Activated CD4-positive, CD25-positive, alpha-beta regulatory T cell treated with anti-CD3 and anti-CD28 coated beads, Interleukin-2, amount 50 U/mL, for 72 hours (primary cell): ENCODE results near the gene MTFP1.
"Not testable (repeated sequence)": the region's sequence is repeated elsewhere in the genome, so short reads cannot be mapped to it uniquely, and the experiment has no call there.

Source experiments
- DNase-seq: peaks from one replicate; pipeline ENCODE4 v3.0.0; 2021

MTFP1 gene

DNA sequence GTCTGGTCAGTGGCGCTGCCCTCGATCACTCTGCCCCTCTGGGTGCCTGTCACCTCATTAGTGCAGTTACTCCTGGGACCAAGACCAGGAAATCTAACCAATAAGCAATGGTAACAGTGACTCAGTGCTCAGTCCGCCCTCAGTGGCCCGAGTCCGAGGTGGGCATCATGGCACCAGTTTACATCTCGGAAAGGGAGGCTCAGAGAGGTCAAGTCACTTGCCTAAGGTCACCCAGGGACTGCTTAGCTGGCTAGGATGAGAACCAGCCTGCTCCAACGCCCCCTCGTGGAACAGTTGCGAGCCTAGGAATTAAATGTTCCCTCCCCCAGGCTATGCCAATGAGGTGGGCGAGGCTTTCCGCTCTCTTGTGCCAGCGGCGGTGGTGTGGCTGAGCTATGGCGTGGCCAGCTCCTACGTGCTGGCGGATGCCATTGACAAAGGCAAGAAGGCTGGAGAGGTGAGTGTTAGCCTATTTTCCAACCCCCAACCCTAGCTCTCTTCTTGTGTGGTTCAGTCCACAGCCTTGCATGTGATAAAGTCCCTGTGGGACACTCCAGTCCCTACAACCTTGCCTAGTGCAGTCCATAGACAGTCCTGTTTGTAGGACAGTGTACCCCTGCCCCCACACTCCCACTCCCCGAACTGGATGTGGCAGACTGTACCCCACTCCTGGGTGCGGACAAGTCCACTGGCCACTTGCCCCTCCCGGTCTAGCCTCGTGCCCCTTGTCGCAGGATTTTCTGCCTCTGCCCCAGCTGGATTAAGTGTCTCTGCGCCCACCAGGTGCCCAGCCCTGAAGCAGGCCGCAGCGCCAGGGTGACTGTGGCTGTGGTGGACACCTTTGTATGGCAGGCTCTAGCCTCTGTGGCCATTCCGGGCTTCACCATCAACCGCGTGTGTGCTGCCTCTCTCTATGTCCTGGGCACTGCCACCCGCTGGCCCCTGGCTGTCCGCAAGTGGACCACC is 1.1 kb downstream of the MTFP1 start:
- peak; percentile 78 for DNase-seq

DNA sequence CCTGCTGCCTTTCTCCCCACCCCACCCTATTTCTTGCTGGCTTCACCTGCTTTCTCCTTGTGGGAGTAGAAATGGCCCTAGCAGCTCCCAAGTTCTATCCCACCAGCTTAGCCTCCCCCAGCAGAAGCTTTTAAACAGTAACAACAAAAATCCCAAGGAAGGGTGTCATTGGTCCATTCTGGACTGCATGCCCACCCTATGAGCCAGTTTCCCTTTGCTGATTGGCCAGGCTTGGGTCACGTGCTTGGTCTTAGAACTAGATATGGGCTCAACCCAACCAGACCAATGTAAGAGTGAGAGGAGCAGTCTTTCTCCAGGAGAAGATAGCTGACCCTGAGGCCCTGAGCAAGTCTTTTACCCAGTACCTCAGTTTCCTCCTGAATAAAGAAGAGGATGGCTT is 2.3 kb downstream of the MTFP1 start:
- no peak for DNase-seq

DNA sequence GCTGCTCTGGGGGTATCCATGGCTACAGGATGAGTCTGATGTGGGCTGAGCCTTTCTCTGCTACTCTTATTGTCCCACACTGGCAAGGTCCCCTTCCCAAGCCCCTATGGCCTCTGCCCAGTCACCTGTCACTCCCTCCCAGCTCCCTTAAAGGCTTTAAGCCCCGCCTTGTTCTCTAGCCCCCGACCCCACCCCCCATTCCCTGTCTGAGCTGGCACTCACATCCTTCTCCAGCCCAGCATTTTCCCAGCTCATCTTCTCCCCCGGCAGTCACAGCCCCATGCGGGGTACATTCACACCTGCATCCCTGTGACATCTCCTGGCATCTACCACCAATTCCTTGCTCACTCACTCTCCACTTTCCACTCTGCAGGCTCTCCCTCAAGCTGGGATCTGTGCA is 4.3 kb downstream of the MTFP1 start:
- DNase-seq: no peak

DNA sequence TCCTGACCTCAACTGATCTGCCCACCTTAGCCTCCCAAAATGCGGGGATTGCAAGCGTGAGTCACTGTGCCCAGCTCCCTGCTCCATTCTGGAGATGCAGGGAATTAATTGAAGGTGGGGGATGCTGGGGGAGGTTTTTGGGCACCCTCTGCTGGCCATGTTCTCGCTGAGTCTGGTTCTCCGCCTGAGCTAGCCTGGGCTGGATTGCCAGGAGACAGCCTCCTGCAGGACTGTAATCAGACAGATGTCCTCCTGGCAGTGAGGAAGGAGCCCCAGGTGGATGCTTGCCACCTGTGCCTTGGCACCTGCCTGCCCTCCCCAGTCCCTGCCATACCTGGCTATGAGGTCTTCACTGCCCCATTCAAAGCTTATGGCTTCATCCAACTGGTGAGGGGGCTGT is 5.4 kb downstream of the MTFP1 start:
- DNase-seq: no peak

DNA sequence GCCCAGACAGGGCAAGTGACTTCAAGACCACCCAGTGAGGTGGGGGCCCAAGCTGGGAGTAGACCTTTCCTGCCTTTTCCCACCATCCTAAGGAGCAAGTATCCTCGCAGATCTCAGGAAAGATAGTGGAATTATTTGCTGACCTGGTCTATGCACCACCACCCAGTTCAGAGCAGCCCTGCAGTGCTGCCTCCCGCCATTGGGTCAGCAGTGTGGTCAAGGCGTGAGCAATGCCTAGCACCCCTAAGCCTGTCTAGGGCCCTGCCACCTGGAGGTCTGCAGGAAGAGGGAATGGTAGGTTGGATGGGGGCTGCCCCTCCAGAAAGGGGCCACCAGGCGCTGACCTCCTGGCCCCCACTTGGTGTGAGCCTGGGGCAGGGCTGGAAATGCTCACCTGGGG is 6.5 kb downstream of the MTFP1 start:
- DNase-seq: no peak

DNA sequence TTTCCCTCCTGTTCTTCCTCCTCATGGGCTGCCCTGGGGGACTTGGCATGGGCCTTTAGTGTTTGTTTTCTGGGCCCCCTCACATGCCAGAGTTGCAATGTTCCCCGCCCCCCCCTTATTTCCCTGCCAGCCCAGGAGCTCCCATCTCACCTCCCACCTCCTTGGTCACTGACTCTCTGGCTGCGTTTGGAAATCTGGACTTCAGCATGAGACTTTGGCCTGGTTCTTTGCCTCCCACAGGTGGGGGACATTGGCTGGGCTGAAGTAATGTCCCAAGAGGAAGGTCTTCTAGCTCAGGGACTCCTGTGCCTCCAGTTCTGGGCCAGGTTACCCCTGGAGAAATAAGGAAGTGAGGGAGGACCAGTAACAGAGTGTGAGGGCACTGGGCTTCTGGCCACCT is 7.0 kb downstream of the MTFP1 start:
- DNase-seq: no peak

DNA sequence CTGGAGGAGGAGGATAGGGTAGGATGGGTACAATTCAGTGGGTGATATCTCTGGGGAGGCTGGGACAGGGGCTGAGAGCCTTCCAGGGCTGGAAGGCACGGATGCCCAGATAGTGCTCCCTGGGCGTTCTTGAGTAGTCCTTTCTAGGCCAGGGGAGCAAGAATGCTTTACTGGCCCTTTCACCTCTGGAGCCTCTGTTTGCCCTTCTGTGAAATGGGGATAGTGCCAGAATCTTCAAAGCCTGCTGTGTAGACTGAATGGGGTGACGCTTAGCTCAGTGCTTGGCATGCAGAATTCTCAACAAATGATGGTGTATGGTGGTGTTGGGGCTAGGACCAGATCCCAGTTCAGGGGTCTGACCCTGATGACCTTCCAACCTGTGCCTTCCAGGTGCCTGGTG is 7.7 kb downstream of the MTFP1 start:
- DNase-seq: no peak

DNA sequence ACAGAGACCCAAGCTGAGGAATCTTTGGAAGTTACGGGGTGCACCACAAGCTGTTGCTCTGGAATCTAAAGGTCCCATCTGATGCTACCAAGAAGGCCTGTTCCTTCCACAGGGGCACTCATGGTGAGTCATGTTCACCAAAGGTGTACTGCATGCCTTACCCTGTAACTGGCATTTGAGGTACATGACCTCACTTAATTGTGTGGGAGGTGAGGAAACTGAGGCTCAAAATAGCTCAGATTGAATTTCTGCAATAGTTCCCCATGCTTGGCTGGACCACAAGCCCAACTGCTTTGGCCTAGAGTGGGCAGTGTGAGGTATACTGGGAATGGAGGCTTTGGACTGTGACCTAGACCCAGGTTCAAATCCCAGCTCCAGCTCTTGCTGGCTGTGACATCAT is 8.2 kb downstream of the MTFP1 start:
- DNase-seq: no peak

DNA sequence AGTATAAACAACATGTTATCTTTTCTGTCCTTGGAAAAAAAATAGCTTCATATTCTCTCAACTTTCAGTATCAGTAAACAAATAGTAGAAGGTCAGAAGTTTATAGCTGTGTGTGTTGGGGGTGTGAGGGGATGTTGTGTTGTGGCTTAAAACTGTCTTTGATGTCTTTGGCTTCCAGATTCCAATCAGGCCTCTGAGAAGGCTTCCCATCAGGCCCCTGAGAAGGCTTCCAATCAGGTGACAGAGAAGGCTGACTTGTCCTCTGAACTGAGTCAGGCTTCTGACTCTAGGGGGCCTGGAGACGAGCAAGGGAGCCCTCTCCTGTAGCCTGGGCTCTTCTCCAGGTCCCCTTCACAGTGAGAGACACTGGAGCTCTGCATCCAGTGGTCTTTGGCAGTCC is 9.3 kb downstream of the MTFP1 start:
- DNase-seq: no peak

DNA sequence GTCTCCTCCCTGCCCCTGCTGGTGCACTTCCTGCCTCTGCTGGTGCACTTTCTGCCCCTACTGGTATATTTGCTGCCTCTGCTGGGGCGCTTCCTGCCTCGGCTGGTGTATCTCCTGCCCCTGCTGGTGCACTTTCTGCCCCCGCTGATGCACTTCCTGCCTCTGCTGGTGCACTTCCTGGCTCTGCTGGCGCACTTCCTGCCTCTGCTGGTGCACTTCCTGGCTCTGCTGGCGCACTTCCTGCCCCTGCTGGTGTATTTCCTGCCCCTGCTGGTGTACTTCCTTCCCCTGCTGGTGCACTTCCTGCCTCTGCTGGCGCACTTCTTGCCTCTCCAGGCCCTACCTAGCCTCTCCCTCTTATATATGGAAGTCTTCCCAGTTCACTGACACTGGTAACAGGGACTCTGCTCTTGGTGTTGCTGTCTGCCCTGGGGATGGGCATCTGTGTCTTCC is 10.1 kb downstream of the MTFP1 start:
- peak; percentile 64 for DNase-seq

DNA sequence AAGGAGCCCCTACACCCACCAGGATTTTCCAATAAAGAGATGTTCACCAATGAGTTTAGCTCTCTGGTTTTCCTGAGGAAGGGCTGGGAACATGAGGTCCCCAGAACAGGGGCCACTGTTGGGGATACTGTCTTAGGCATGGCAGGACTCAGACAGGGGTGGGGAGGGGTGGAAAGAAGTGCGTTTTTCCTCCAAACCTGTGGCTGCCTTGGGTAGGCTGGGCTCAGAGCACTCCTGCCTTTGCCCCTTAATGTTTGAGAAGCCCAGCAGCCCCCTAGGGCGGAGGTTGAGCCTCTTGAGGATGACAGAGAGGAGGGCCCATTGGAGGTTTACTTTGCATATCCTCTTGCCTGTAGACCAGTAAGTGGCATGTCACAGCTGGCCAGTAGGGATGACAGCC is 10.6 kb downstream of the MTFP1 start:
- no peak for DNase-seq

DNA sequence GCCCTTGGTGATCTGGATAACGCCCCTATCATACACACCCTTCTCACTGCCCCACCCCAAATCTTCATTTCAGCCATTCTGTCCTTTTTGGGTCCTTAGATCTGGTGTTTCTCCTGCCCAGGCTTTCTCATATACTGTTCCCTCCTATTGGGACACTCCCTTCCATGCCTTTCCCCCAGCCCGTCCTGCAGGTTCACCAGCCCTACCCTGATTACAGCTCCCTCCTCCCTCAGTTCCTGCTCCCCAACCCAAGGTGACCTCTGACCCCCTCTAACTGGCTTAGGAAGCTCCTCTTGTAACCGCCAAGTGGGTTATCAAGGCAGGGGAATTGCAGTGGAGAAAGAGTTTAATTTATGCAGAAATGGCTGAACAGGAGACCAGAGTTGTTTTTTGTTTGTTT is 13.0 kb downstream of the MTFP1 start:
- DNase-seq: no peak

DNA sequence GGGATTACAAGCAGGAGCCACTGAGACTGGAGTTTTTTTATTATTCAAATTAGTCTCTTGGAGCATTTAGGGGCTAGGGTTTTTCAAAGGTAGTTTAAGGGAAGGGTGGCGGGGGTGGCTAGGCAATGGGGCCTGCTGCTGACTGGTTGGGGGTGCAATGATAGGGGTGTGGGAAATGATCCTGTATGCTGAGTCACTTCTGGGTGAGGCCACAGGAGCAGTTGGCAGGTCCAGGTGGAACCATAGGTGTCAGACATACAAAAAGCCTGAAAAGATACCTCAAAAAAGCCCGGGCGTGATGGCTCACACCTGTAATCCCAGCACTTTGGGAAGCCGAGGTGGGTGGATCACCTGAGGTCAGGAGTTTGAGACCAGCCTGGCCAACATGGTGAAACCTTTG is 13.7 kb downstream of the MTFP1 start:
- no peak for DNase-seq

DNA sequence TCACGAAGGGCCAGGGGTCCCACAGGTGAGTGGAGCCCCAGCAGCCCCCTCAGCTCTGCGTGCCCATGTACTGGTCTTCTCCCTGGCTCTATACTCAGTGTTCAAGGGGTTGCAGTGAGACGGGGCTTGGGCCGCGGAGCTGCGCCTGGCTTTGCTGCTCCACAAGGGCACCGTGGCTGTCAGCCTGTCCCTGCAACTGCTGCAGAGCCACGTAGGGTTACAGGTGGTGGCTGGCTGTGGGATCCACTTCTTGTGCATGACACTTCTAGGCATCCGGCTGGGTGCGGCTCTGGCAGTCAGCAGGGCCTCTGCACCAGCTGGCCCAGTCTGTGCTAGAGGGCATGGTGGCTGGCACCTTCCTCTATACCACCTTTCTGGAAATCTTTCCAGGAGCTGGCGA is 14.3 kb downstream of the MTFP1 start:
- no peak for DNase-seq

DNA sequence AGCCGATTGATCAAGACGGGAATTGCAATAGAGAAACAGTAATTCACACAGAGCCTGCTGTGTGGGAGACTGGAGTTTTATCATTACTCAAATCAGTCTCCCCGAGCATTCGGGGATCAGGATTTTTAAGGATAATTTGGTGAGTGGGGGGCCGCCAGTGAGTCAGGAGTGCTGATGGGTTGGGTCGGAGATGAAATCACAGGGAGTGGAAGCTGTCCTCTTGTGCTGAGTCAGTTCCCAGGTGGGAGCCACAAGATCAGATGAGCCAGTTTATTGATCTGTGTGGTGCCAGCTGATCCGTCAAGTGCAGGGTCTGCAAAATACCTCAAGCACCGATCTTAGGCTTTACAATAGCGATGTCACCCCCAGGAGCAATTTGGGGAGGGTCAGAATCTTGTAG is 15.5 kb downstream of the MTFP1 start:
- no peak for DNase-seq

DNA sequence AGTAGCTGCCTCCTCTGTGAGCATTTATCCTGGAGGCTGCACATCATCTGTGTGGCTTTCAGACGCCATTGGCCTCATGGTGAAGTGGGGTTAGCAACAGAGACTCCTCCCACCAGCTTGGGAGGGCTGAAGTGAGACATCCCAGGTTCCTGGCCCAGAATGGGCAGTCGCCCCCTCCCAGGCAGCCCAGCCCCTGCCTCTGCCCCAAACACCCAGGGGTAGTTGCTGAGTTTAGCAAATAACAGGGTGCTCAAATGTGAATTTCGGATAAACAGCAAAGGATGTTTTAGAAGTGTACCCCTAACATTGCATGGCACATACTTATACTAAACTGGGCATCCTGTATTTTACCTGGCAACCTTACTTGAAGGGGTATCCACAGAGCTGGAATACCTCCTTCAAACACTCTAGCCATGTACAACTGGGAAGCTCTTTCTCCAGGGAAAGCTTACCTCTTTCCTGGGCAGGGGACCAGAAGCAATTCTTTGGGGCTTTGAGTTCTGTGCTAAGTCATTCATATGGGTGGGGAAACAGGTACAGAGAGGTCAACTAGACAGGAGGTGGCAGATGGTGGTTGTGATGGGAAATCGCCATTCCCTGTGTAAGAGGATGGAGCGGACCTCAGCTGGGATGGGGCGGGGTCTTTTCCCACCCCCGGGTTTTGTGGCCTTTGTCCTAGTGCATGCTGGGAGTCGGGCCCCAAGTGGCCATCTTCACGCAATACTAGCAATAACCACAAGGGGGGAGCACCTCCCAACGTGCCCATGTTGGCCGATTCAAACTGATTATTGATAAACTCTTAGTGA is 19.3 kb downstream of the MTFP1 start:
- peak; percentile 57 for DNase-seq

DNA sequence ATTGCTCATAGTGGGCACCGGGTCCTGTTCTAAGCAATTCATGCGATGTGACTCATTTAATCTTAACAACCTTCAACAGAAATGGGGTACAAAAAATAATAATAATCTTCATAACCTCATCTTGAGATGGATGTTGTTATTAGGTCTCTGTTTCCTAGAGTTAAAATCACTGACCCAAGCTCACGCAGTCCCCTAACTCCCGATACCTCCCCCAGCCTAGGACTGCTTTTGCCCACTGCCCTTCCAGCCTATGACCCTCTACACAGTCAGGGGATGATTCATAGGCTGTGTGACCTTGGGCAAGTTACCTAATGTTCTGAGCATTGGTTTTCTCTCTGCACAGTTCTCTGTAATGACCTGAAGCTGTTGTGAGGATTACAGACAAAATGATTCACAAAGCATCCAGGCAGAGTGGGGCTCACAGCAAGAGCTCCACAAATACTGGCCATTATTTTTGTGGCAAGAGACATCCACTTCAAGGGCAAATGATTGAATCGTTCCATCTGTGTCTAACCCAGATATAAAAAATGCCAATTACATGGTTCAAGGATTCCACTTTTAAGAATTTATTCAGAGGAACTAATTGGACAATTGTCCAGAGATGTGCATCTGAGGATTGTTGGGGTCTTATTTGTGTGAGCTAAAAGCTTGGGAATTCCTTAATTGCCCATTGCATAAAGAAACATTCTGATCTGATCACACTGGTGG is 20.0 kb downstream of the MTFP1 start:
- no peak for DNase-seq

DNA sequence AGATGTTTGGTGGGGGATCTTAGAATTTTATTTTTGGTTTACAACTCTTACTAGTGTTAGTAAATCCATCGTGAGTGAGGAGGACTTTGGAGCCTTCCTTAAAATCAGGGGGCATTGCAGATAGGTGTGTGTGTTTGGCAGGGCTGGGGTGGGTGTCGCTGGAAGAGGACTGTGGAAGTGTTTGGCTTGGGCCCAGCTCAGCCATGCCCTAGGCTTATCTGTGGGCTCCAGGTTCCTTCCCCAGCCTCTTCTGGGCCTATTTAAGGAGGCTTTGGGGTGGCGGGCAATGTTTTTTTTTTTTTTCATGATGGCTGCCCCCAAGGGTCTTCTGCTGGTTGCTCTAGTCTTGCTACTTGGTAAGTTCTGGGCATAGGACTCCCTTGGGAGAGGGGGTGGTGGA is 22.1 kb downstream of the MTFP1 start:
- DNase-seq: no peak

DNA sequence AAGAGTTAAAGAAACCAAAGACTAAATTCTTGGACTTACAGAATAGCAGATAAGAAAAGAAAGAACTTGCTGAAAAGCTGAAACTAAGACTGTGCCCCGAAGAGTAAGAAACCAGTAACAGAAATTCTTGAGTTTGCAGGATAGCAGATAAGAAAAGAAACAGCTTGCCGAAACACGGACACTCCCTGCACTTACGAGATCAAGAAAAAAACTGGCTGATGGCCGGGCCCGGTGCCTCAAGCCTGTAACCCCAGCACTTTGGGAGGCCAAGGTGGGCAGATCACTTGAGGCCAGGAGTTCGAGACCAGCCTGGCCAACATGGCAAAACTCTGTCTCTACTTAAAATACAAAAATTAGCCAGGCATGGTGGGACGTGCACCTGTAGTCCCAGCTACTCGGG is 25.9 kb downstream of the MTFP1 start:
- DNase-seq: not testable (repeated sequence)

DNA sequence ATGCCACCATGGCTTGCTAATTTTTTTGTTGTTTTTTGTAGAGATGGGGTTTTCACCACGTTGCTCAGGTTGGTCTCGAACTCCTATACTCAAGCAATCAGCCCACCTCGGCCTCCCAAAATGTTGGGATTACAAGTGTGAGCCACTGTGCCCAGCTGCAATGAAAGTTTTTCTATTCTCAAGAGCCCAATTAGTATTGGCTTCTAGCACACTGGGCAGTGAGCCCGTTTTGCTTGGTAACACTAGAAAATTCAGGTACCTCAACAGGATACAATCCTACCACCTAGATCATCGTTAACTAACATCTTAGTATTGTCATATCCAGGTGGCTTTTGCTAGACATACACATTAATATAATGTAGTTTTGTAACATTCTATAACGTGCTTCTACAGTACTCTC is 27.3 kb downstream of the MTFP1 start:
- no peak for DNase-seq

DNA sequence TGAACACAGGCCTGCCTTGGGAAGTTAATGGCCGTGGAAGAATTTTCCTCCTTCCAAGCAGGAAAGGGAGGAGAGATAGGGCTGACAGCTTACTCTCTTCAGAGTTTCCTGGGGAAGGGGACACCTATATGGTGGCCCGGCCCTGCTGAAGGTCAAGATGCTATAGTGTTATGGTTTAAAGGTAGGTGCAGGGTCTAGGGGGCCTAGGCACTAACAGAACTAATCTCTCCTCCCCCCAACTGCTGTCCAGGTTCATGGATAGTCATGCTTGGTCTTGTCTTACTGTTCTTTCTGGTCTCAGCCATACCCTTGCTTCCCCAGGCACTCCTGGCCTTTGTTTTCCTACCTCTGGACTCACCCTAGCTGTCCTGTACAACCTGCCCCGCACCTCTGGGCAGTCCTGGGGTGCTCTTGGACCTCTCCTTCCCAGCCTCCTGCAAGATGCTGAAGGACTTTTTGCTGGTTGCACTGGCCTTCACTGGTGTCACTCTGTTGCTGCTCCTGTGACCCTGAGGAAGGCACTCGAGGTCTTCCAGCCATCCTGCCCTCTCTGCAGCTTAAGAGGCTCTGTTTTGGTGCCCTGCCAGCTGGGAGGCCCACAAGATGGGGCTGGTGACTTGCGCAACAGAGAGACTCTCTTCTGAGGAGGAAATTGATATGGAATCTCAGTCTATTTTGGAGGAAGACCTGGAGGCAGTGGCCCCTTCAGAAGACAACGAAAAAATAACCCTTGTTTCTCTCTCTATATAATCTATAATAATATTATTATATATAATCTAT is 28.4 kb downstream of the MTFP1 start:
- no peak for DNase-seq

DNA sequence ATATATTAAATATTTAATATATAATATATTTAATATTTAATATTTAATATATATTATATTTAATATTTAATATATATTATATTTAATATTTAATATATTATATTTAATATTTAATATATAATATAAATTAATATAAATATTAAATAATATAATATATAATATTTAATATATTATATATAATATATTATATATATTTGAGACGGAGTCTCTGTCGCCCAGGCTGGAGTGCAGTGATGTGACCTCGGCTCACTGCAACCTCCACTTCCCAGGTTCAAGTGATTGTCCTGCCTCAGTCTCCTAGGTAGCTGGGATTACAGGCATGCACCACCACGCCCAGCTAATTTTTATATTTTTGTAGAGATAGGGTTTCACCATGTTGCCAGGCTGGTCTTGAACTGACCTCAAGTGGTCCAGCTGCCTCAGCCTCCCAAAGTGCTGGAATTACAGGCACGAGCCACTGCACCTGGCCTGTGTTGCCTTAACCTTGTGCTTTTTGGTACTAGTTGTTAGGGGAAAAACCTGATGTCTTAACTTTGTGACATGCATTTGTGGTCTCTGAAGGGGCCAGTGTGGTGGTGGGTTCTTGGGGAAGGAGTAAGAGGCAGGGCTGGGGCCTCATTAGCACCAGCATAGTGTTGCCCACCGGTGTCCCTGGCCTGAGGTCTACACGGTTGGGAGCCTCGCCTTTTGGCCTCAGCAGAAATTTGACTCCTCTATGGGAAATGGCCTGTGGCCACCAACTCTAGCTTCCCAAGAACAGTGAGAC is 29.7 kb downstream of the MTFP1 start:
- no peak for DNase-seq
